Neural progenitor cell (in vitro differentiated cells): ENCODE results near the gene GNAZ.

Source experiments
- CTCF ChIP-seq: fragments of 200-600 bp; sonication (generic); IDR thresholded peaks from 2 replicates; pipeline ENCODE4 v1.5.1; 2017; ENCODE audit warnings: antibody characterized with exemption, mild to moderate bottlenecking
- EZH2 ChIP-seq: fragments of 200-600 bp; sonication (generic); IDR thresholded peaks from 2 replicates; pipeline ENCODE4 v1.6.1; 2017; ENCODE audit warnings: antibody characterized with exemption, mild to moderate bottlenecking, moderate library complexity

GRCh38 chr22:23067023-23067650, 3.2 kb upstream of the GNAZ start:
- TF ChIP-seq EZH2 (no peak), CTCF (no peak)
